ENCODE data around the gene ATP5F1E. TPM values are rescaled to one million over a fixed set of nuclear protein-coding genes. Genes with fewer than 3 reads are reported as not detected.
A peak's percentile ranks its signal among the peaks of the same experiment; 100 is the strongest.

ATP5F1E gene
- total and polyA plus RNA-seq, 9 of the 15 experiments (the other 6 are each of a cell fraction or from before 2014, with no cell fraction given): 60.3 to 162 (median 113) TPM

- Histone ChIP-seq H3K9me1 (ENCODE audit: control insufficient read depth, insufficient read depth, low read length) (no peaks in the 10 kb centered on the region), H3K27me3 (ENCODE audit: control insufficient read depth in 2 of 2, insufficient read depth in 2 of 2, low read length in 2 of 2) (no peaks in the 10 kb centered on the region), H3K4me1 (replicated peaks in 1 of 2; ENCODE audit: control insufficient read depth in 2 of 2, insufficient read depth in 2 of 2, low read length in 2 of 2) (peaks cover 0 to 7% of the 10 kb centered on the region in 2 experiments; a peak in 1 of 5 replicates), H3K79me2 (ENCODE audit: control insufficient read depth, insufficient read depth, low read length) (no peaks in the 10 kb centered on the region), H3K4me2 (ENCODE audit: insufficient read depth, low read length) (no peak overlapping the region), H3K4me3 (no peak overlapping the region), H3K9me3 (replicated peaks; ENCODE audit: control insufficient read depth, insufficient read depth, low read depth, low read length) (no peaks in the 10 kb centered on the region), H4K20me1 (replicated peaks; ENCODE audit: control insufficient read depth, insufficient read depth, low read length) (0 out of 2 replicates have a peak, but pooled peaks cover 4% of the 10 kb centered on the region), H2AFZ (ENCODE audit: low read depth, low read length) (no peak overlapping the region), H3K36me3 (ENCODE audit: control insufficient read depth, insufficient read depth, low read length) (peaks cover 89% of the 10 kb centered on the region), H3K27ac (ENCODE audit: extremely low read depth, low read depth, low read length) (no peak overlapping the region), H3K9ac (ENCODE audit: insufficient read depth in 1 of 2, low read depth in 2 of 2, low read length in 2 of 2) (peak overlapping the region in 1 of 2 experiments; percentile 18; a peak in 1 of 4 replicates)
- ChIA-PET POLR2A (interaction anchor here (0.6 to 2.8 kb wide), 3 partner anchors 13 to 36 kb away, joined by 3 to 19 read pairs (median 9); partner anchors contain the start of gene NELFCD), CTCF (ENCODE audit: low intra/inter-chr PET ratio) (no interaction called here)
- TF ChIP-seq POLR2AphosphoS5 (IDR thresholded peaks at IDR 0.05; ENCODE audit: control insufficient read depth, insufficient read depth, low read depth, low read length) (peak; percentile 15; the same call in 1 of the 2 replicates), MYNN (IDR thresholded peaks at IDR 0.05) (0 out of 2 replicates have a peak, but pooled peaks have one; percentile 12), MYNN (CRISPR knock-in tag; IDR thresholded peaks at IDR 0.05) (no peak), RBFOX2 (IDR thresholded peaks at IDR 0.05; ENCODE audit: low read depth, low read length) (peak; percentile 28), SUPT5H (IDR thresholded peaks at IDR 0.05) (peak; percentile 45; the same call in 1 of the 2 replicates), POLR2A (conservative IDR thresholded peaks at IDR 0.05) (peak; percentile 29; the same call in 1 of the 2 replicates), DDX20 (tag; IDR thresholded peaks at IDR 0.05; ENCODE audit: low read depth) (no peak), NR3C1 (CRISPR knock-in tag; IDR thresholded peaks at IDR 0.05) (no peak), GMEB1 (CRISPR knock-in tag; IDR thresholded peaks at IDR 0.05) (no peak), FOXJ2 (tag; IDR thresholded peaks at IDR 0.05) (no peak)
- in situ Hi-C loops (cut with MboI): no loop called here
- 94% methylated on average over 18 of the region's 18 CpGs for WGBS (ENCODE audit: insufficient coverage, low coverage, missing lambda C conversion rate)
- intact Hi-C loops (cut with micrococcal nuclease): no loop called here
- TSS peak; percentile 86 for BruUV-seq (replicated peaks)
- ATAC-seq: peak; percentile 9; the same call in 1 of the 3 replicates
- FAIRE-seq: no peak
- no peak for DNase-seq (ENCODE audit: extremely low read depth in 1 of 4, low spot score in 3 of 4)
These were observed 36.5 kb downstream of the ATP5F1E start for GRCh38 chr20:58995461-58996225.
